Stimulated activated CD4-positive, alpha-beta T cell treated with anti-CD3 and anti-CD28 coated beads, TNF-alpha, amount 100 ng/mL, for 48 hours (primary cell): ENCODE measurements around the gene NAV2.
"Not testable (repeated sequence)": the region's sequence is repeated elsewhere in the genome, so short reads cannot be mapped to it uniquely, and the experiment has no call there.

ENCODE experiments used
- DNase-seq, 3 donors: peaks; one replicate each; pipeline ENCODE4 v3.0.0-alpha.2; 2020; ENCODE audit warnings: low read depth in 3 of 3

NAV2 gene

GRCh38 chr11:20056950-20057943, 344.6 kb downstream of the NAV2 start:
- no peak for DNase-seq

DNA sequence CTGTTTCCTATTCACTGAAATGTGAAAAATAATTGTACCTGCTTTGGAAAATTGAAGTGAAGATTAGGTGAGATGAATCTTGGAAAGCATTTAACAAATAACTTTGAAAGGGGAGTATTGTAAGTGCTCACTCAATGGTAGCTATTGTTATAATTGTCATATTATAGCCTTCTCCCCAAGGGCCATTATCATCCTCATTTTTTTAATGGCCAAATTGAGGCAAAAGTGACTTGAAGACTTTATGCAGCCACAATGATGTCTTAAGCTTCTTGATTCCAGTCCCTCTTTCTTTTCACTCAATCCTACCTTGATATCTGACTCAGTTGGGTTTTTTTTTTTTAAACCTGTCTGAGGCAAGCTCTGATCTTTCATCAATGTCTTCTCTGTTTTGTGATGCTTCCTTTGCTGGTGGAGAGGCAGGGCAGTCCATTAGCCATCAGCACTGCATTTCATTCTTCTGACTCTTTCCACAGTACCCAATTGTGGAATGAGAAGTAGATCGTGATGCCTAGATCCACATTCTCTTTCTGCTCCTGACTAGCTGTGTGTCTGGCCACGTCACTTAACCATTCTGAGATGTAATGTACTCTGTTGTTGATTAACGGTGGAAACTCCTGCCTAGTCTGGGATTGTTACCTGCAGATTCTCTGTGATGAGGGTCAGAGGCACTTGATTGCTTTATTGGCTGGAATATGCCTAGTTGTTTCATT, 346.3 kb downstream of the NAV2 start:
- DNase-seq, result no peak

GRCh38 chr11:20059587-20060021, 347.0 kb downstream of the NAV2 start:
- no peak for DNase-seq

GRCh38 chr11:20060181-20060580, 347.5 kb downstream of the NAV2 start:
- DNase-seq, result no peak

GRCh38 chr11:20060647-20061205, 348.1 kb downstream of the NAV2 start:
- DNase-seq, result no peak

- no peak for DNase-seq
These were observed 349.1 kb downstream of the NAV2 start for GRCh38 chr11:20061776-20062175.

DNA sequence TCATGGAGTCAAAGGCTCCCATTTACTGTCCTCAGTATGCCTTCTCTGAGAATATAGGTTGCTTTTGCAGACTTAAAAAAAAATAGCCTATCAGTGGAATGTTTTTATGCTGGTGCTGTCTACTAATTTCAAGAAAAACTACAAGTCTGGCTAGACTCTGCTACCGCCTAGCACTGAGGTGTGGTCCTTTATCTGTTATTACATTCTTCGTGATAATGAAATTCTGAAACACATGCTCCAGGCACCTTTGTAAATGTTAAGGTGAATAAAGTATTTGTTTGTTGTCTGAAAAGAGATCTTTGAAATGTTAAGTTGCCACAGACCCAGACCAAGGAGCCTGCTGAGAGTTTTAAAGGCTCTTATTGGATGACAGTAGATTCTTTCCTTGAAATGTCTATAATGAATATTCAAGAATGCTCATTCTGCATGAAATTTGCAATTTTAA, 352.3 kb downstream of the NAV2 start:
- DNase-seq, result no peak

DNA sequence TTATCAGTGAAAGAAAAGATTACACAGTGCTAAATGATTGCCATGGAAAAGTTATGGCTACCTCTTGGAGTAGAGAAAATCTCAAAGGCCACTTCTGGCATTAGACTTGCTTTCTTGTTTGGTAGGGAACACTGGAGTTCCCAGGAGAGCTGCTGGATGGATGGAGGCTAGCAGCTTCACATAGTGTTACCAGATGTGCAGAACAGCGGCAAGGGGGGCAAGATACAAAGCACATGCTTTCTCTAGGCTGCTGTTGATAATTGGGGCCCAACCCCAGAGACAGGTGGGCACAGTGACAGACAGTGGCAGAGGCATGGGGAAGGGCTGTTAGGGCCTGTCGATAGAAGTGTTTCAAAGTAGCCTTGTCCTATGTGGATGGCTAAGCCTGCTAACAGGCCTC, 352.8 kb downstream of the NAV2 start:
- DNase-seq, result no peak

- DNase-seq, result no peak
These were observed 353.6 kb downstream of the NAV2 start for GRCh38 chr11:20066013-20066782.

GRCh38 chr11:20066783-20067156, 354.1 kb downstream of the NAV2 start:
- no peak for DNase-seq

DNA sequence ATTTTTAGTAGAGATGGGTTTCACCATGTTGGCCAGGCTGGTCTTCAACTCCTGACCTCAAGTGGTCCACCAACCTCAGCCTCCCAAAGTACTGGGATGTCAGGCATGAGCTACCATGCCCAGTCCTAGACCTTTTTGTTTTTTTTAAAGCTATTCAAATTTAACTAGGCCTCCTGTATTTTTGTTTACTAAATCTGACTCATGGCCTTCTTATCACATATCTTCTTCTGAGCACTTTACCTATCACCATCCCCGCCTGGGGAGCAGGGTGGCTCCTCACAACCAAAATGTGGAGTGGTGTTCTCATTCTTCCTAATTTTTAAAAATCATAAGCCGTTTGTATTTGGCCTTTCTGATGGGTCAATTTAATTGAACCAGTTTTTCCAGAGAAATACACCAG, 355.0 kb downstream of the NAV2 start:
- no peak for DNase-seq

- DNase-seq, result no peak
These were observed 356.1 kb downstream of the NAV2 start for GRCh38 chr11:20068691-20069090.

GRCh38 chr11:20070459-20070858, 357.8 kb downstream of the NAV2 start:
- DNase-seq, result no peak

GRCh38 chr11:20075627-20076026, 363.0 kb downstream of the NAV2 start:
- no peak for DNase-seq

GRCh38 chr11:20078846-20079245, 366.2 kb downstream of the NAV2 start:
- no peak for DNase-seq

DNA sequence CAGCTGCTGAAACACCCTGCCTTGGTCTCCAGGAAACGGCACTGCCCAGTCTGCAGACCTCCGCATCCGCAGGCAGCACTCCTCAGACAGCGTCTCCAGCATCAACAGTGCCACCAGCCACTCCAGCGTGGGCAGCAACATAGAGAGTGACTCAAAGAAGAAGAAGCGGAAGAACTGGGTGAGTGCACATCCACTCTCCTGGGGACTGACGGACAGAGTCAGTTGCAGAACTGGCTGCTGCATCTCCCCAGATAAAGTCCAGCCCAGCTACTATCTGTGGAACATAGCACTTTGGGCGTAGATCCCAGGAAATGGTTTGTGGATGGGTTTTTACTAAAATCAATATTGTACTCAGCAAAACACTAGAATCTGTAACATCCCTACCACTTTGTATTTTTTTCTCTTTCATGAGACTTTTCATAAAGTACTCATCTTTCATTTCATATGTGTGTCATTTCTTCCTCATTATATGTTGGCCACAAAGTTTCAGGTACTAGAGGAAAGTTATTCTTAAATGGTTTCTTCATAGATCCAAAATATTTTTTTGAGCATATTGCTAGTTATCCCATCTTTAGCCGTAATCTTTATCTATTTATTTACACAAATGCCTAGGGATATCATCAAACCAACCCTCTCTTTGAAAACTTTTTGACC, 367.5 kb downstream of the NAV2 start:
- DNase-seq, result no peak

DNA sequence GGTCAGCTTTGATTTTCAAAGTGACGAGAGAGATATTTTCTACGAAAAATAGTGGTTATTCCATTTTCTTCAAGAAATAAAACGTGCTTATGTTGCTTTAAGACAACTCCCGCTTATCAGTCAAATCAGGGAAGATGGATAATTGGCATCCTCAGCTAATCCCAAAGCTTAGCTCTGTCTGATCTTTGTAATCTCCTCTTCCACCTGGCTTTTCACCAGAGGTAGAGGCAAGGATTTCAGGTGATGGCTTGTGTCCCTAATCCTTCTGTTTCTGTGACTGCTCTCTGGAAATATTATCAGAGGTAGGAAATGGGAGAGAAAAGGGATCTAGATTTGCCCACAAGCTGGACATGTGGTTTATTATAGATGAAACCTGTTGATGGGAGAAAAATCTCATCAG, 368.7 kb downstream of the NAV2 start:
- no peak for DNase-seq

DNA sequence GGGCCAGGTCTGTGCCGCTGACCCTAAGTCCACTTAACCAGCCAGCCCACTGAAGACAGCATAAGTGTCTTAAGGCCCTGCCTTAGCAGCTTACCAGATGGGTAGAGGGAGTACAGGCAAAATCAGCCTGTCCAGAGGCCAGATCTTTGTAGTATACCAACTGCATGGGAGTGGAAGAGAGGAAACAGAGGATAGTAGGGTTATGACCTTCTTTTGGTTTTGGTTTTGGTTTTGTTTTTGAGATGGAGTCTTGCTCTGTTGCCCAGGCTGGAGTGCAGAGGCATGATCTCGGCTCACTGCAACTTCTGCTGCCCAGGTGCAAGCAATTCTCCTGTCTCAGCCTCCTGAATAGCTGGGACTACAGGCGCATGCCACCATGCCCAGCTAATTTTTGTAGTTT, 371.2 kb downstream of the NAV2 start:
- not testable (repeated sequence) for DNase-seq

DNA sequence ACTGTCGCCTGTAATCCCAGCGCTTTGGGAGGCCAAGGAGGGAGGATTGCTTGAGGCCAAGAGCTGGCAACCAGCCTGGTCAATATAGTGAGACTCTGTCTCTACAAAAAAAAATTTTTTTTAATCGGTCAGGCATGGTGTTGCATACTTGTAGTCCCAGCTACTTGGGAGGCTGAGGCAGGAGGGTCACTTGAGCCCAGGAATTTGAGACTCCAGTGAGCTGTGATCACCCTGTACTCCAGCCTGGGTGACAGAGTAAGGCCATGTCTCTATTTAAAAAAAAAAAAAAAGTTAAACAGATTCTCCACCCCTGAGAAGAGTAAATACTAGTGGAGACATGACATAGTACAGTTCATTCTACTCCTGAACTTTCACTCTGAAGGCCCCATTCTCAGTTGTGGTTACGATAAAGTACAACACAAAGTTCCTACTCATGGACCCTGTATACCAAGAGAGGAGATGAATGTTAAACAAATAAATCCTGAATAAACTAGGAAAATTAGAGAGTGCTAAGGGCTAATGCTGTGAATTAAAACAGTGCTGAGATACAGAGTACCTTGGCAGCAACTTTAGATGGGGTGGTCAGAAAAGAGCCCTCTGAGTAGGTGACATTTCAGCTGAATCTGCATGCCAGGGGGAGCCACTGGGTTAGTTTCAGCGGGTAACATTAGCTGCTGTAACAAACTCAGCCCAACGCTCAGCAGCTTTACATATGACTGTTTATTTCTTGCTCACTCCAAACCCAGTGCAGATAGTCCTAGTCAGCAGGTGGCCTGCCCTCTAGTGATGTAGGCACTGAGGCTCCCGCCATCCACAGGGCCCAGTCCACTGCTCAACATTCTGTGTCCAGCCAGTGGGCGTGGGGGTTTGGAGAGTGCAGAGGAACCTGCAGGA, 372.5 kb downstream of the NAV2 start:
- no peak for DNase-seq

GRCh38 chr11:20085918-20086317, 373.3 kb downstream of the NAV2 start:
- DNase-seq, result no peak
